CD4-positive, alpha-beta T cell (primary cell): ENCODE measurements around the gene LRPAP1. TPM values are rescaled to one million over a fixed set of nuclear protein-coding genes. Genes with fewer than 3 reads are reported as not detected.

Source experiments
- ATAC-seq: fragments of 200-7000 bp; cut with Tn5 transposase; one replicate; pipeline ENCODE4 v1.10.0; 2022; ENCODE audit warnings: mild to moderate bottlenecking; ENCODE audit not compliant: poor library complexity
- CTCF ChIA-PET: fragments of 350-600 bp; sonication (Branson Sonifier 250); formaldehyde crosslinking; loops from one replicate; lab custom pipeline; 2021; ENCODE audit warnings: antibody characterized with exemption, inconsistent platforms; lab: Charles Lee
- POLR2A ChIA-PET: fragments of 350-600 bp; sonication (Branson Sonifier 250); formaldehyde crosslinking; loops from one replicate; lab custom pipeline; 2021; ENCODE audit warnings: antibody characterized with exemption, inconsistent platforms; lab: Charles Lee
- DNase-seq, 14 experiments: peaks; one replicate each; pipeline ENCODE4 v3.0.0-alpha.2; 2013 to 2020; ENCODE audit warnings: mixed read lengths in 2 of 14
- H3K27ac ChIP-seq, 2 donors: one replicate each; pipeline versions ENCODE4 v1.5.1 to v1.7.0; 2013; ENCODE audit warnings: low read length in 2 of 2, low read depth in 1 of 2, mild to moderate bottlenecking in 1 of 2
- H3K27me3 ChIP-seq, 2 experiments: 1 replicate in 1 of 2; 2 replicates in 1 of 2; pipeline versions ENCODE4 v1.6.1 to v1.7.0; 2013; ENCODE audit warnings: low read length in 2 of 2, control low read depth in 1 of 2, mild to moderate bottlenecking in 1 of 2, moderate library complexity in 1 of 2; ENCODE audit not compliant: insufficient read depth in 2 of 2, control insufficient read depth in 1 of 2
- H3K36me3 ChIP-seq: one replicate; pipeline ENCODE4 v1.6.1; 2013; ENCODE audit warnings: low read length, control low read depth; ENCODE audit not compliant: insufficient read depth
- H3K4me1 ChIP-seq: one replicate; pipeline ENCODE4 v1.6.1; 2013; ENCODE audit warnings: low read length, control low read depth; ENCODE audit not compliant: insufficient read depth
- H3K4me3 ChIP-seq: one replicate; pipeline ENCODE4 v1.5.1; 2013; ENCODE audit warnings: mild to moderate bottlenecking, low read length, moderate library complexity
- H3K9me3 ChIP-seq, 2 experiments: 1 replicate in 1 of 2; 2 replicates in 1 of 2; pipeline versions ENCODE4 v1.6.1 to v1.7.0; 2013; ENCODE audit warnings: low read length in 2 of 2, mild to moderate bottlenecking in 2 of 2, control low read depth in 1 of 2, moderate library complexity in 1 of 2; ENCODE audit not compliant: control insufficient read depth in 1 of 2, insufficient read depth in 1 of 2
- H3K27ac Mint-ChIP-seq: one replicate; pipeline ENCODE4 v1.8.0; 2020; ENCODE audit warnings: mixed read lengths
- H3K27me3 Mint-ChIP-seq: one replicate; pipeline ENCODE4 v1.8.0; 2021; ENCODE audit warnings: mixed read lengths
- H3K36me3 Mint-ChIP-seq: one replicate; pipeline ENCODE4 v1.8.0; 2021; ENCODE audit warnings: low read depth, mixed read lengths
- H3K4me1 Mint-ChIP-seq: one replicate; pipeline ENCODE4 v1.8.0; 2021; ENCODE audit warnings: low read depth, mixed read lengths
- H3K4me3 Mint-ChIP-seq: one replicate; pipeline ENCODE4 v1.8.0; 2020; ENCODE audit warnings: mild to moderate bottlenecking, mixed read lengths
- H3K9me3 Mint-ChIP-seq: one replicate; pipeline ENCODE4 v1.8.0; 2020; ENCODE audit warnings: mixed read lengths
- CTCF ChIP-seq: fragments of 200-600 bp; IDR thresholded peaks from one replicate; pipeline ENCODE4 v1.8.0; 2022; ENCODE audit warnings: antibody characterized with exemption, mild to moderate bottlenecking
- intact Hi-C, 2 experiments: fragments of 100-400 bp; cut with DNase I in 1 of 2; cut with micrococcal nuclease in 1 of 2; formaldehyde crosslinking; loops; one replicate each; pipeline versions ENCODE4 v1.15.1 to v1.9.0; 2023 to 2025; cut with DNase I, micrococcal nuclease
- total RNA-seq, 174 experiments: library from RNA in 2 of 174; stranded (reverse) in 2 of 174; gene quantifications; one replicate each; pipeline ENCODE4 v1.2.3 and lab custom pipeline; 2021 to 2026

The LRPAP1 gene
- total RNA-seq, 2 experiments from 2014 or later, result 84.2 to 88.0 TPM

GRCh38 chr4:3519468-3520264, 12.6 kb downstream of the LRPAP1 start:
- H3K4me1 ChIP-seq, result no peaks in the 10 kb centered on the region
- Mint-ChIP-seq H3K27me3 (no peaks in the 10 kb centered on the region), H3K27ac (no peak overlapping the region), H3K36me3 (peaks cover 73% of the 10 kb centered on the region), H3K9me3 (no peaks in the 10 kb centered on the region), H3K4me1 (no peaks in the 10 kb centered on the region), H3K4me3 (no peak overlapping the region)
- POLR2A ChIA-PET, result no interaction called here
- H3K36me3 ChIP-seq, result peaks cover 96% of the 10 kb centered on the region
- ATAC-seq (no peak), DNase-seq (no peak)
- H3K27me3 ChIP-seq, result no peaks in the 10 kb centered on the region
- TF ChIP-seq CTCF, result no peak
- H3K4me3 ChIP-seq, result no peak overlapping the region
- CTCF ChIA-PET, result no interaction called here
- intact Hi-C loops, result no loop called here
- no peaks in the 10 kb centered on the region for H3K9me3 ChIP-seq
- no peak overlapping the region for H3K27ac ChIP-seq

- ChIA-PET POLR2A (no interaction called here), CTCF (no interaction called here)
- H3K4me3 Mint-ChIP-seq, result no peak overlapping the region
- Histone ChIP-seq H3K36me3 (peaks cover 96% of the 10 kb centered on the region), H3K9me3 (no peaks in the 10 kb centered on the region), H3K4me3 (no peak overlapping the region), H3K4me1 (no peaks in the 10 kb centered on the region), H3K27me3 (no peaks in the 10 kb centered on the region), H3K27ac (no peak overlapping the region)
- H3K27me3 Mint-ChIP-seq, result no peaks in the 10 kb centered on the region
- H3K27ac Mint-ChIP-seq, result no peak overlapping the region
- H3K4me1 Mint-ChIP-seq, result no peaks in the 10 kb centered on the region
- intact Hi-C loops, result no loop called here
- ATAC-seq, result no peak
- H3K9me3 Mint-ChIP-seq, result no peaks in the 10 kb centered on the region
- H3K36me3 Mint-ChIP-seq, result peaks cover 72% of the 10 kb centered on the region
- no peak for TF ChIP-seq CTCF
- no peak for DNase-seq
Measured at GRCh38 chr4:3518941-3519340, 13.3 kb downstream of the LRPAP1 start.

- POLR2A ChIA-PET, result no interaction called here
- H3K9me3 ChIP-seq, result no peaks in the 10 kb centered on the region
- no peak for DNase-seq
- H3K36me3 ChIP-seq, result peaks cover 96% of the 10 kb centered on the region
- intact Hi-C loops, result no loop called here
- no peaks in the 10 kb centered on the region for H3K4me1 ChIP-seq
- Mint-ChIP-seq H3K9me3 (no peaks in the 10 kb centered on the region), H3K27ac (no peak overlapping the region), H3K27me3 (no peaks in the 10 kb centered on the region), H3K4me1 (no peaks in the 10 kb centered on the region), H3K36me3 (peaks cover 74% of the 10 kb centered on the region), H3K4me3 (no peak overlapping the region)
- H3K4me3 ChIP-seq, result no peak overlapping the region
- H3K27ac ChIP-seq, result no peak overlapping the region
- CTCF ChIA-PET, result no interaction called here
- TF ChIP-seq CTCF, result no peak
- no peak for ATAC-seq
- no peaks in the 10 kb centered on the region for H3K27me3 ChIP-seq
Measured at GRCh38 chr4:3518511-3518880, 13.7 kb downstream of the LRPAP1 start.
